HG02840 (cell line): ENCODE data around the gene POP4.
"Not testable (repeated sequence)": the region's sequence is repeated elsewhere in the genome, so short reads cannot be mapped to it uniquely, and the experiment has no call there.

Source experiments
- ATAC-seq: cut with Tn5 transposase; IDR thresholded peaks from one replicate; pipeline ENCODE4 v1.9.1; 2021; ENCODE audit warnings: mild to moderate bottlenecking, moderate library complexity, moderate number of reproducible peaks; ENCODE audit not compliant: unreplicated experiment, low FRiP score

The POP4 gene, protein sequence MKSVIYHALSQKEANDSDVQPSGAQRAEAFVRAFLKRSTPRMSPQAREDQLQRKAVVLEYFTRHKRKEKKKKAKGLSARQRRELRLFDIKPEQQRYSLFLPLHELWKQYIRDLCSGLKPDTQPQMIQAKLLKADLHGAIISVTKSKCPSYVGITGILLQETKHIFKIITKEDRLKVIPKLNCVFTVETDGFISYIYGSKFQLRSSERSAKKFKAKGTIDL

DNA sequence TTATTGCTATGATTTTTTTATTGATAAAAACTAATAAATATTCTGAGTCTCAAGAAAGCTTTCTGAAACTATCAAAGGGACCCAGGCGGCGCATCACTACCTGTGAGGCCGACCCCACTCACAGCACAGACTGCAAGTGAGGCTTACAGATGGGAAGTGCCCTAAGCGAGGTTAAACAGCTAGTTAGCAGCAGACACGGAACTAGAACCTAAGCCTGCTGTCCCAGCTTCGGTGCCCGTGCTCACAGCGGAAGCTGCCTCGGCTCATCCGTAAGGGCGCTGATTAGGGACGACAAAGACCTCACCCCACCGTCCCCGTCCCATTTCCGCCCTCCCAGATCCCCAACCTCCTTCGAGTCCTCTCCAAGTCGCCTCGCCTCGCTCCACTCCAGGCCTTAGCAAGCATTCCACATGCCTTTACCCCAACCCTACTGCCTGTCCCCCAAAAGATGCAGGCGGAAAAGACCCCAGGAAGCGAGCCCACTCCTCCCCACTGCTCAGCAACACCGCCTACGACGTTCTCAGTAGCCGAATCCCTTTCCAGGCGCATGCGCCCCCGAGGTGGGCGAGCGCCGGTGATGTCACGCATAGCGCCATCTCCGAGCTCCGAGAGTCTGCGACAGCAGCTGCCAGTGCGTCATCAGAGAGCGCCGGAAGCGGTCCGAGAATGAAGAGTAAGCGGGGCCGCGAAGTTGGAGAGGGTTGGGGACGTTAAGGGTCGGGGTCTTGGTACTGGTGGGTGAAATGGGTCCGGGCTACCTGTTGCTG is at the start of gene POP4:
Gene POP4, plus strand, starts transcription at position 631 of the 767 bp plus-strand sequence. Its CDS starts 36 bp downstream, at position 667.
- ATAC-seq, result peak; percentile 81

DNA sequence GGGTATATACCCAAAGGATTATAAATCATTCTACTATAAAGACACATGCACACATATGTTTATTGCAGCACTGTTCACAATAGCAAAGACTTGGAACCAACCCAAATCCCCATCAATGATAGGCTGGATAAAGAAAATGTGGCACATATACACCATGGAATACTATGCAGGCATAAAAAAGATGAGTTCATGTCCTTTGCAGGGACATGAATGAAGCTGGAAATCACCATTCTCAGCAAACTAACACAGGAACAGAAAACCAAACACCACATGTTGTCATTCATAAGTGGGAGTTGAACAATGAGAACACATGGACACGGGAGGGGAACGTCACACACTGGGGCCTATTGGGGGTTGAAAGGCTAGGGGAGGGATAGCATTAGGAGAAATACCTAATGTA is 47.0 kb upstream of the POP4 start:
- ATAC-seq, result not testable (repeated sequence)

DNA sequence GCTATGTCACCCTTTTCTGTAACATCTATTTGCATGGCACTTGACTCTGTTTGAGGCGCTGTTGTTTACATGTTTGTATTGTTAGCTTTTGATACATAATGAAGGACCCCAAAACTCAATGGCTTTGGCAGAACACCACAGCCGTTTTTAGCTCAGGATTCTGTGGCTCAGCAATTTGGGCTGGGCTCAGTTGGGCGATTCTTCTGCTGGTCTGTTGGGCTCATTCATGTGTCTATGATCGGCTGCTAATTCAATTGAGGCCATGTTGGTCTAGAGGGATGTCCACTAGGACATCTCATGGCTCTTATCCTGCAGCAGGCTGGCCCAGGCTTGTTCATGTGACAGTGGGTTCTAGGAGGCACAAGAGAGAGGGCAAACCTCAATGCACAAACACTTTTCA is 46.3 kb upstream of the POP4 start:
- ATAC-seq, result no peak

DNA sequence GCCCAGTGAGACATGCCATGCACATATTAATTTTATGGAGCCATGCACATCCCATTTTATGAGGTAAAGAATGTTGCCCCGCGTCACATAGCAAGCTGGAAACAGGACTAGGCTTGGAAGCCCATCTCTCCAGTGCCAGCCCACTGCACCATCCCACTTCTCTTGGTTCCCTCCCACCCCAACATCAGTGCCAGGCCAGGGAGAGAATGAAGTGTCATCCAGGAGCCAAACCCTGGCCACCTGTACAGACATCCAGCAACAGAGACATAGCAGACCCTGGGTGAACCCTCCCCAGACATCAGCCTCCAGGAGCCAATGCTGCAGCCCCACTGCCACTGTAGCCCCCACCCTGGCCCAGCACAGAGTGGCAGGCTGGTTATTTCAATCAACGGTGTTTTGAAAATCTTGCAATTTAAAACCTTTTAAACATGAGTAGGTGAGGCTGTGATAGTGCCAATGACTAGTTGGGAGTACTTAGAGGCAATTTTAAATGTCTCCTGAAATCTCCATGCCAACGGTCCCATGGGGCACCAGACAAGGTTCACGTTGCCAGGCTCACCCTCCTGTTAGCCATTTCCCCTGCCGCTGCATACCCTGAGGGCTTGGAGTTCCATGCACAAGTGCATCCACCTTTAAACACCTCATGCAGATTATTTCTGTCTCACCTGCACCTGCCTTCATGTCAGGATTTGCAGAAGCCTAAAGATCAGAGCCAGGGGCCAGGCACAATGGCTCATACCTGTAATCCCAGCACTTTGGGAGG is 45.6 kb upstream of the POP4 start:
- no peak for ATAC-seq

DNA sequence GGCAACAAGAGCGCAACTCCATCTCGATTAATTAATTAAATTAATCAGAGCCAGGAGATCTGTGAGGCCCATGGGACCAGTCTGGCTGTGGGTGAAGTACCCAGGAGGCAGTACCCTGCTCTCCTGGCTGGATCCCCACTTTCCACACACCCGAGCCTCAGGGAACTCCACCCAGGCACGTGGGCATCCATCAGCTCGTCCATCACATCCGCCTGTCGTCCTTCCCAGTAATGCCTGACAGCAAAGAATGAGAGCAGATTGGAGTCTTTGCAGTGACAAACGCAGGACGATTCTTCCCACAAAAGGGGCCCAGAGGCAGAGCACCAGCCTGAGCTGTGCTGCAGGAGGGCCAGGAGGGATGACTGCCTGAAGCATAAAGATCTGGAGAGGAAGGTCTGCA is 44.5 kb upstream of the POP4 start:
- ATAC-seq, result no peak

DNA sequence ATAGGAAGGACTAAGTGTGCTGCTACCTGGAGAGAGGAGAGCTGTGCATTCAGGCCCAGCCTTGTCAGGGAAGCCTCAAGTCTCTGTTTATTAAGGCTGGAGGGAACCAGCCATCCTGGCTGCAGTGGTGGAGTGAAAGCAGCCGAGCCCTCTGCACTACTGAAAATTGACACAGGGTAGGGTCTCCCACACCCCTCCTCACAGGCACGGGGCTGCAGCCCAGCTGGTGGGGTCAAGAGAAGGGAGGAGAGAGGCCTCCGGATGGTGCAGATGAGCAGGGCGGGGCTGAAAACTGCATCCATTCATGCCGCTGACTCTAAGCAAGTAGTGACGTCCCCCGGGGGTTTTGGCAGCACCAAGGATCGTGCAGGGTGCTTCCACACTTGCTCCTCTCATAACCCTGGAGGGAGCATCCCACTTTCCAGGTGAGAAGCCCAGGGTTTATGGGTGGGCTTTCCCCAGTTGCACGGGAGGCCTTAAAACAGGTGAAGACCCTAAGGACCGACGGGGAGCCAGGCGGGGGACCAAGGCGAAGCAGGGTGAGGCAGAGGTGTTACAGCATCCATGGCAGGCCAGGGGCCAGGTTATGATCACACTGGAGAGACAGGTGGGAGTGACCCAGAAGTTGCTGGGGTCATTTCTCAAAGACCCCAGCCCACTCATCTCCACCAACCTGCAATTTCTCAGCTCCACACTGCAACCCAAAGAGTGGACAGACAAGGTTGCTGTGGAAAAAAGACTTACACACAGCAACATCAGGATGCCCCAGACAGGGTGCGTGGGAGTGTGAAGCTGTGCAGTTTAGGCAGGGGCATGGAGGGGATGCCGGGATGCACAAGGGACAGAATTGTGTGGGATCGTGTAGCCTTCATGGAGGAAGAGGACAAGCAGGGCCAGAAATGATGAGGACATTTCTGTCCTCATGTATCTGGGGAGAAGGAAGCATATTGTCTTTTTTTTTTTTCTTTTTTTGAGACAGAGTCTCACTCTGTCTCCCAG is 43.5 kb upstream of the POP4 start:
- no peak for ATAC-seq

DNA sequence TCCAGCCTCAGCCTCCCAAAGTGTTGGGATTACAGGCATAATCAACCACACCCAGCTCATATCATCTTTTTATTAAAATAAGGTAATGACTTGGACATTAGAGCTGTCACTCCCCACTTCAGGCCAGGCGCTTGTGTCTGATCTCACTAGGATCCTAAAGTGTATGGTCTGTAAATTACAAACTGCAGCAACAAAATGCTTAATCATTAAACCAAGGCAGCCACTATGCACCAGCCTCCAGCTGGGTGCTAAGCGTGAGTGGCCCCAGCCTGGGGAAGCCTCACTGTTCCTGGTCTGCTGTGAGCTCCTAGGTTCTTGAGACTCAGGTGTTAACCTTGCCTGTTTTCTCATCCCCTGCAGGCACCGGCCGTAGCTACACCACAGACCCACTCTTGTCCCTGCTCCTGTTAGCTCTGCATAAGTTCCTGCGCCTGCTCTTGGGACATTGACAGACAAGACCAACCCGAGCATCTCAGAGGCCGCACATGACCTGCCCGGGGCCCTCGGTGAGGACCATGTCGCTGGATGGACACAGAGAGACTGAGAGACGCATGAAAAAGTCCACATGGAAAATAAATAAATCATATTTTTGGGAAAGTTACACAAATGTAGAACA is 42.5 kb upstream of the POP4 start:
- ATAC-seq, result no peak

DNA sequence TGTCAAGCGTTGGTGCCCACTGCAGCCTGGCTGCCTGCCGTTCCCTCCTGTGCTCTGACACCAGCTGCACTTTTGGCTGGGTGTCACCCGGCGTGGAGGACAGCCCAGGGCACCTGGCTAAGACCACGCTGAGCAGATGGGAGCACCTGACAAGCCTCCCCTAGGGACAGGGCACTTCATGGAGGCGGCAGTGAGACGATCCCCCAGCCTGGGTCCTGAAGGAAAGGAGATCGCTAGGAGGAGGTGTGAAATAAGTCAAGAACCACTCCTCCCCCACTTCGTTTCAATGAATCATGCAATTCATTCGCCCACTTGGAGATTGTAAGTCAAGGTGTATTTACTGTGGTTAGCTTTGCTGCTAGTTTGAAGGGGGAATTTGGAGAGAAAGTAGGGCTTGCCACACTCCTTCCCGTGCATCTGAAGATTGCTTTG is 41.5 kb upstream of the POP4 start:
- ATAC-seq, result no peak

DNA sequence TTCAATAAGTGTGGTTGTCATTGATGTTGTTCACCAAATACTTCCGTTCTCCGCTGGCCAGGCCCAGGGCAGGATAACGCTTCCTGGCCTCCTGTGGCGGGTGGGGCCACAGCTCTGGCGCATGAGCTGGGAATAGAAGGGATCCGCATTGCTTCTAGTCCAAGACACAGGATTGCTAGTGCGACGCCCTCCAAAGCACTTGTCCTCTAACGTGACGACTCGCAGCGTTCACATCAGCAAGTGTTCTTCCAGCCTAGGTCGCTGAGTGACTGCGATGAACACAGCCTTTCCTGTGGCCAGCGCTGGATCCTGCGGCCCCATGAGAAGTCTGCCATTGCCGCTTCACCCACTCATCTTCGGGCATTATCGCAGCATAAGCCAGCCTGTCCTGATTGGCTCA is 40.9 kb upstream of the POP4 start:
- no peak for ATAC-seq

DNA sequence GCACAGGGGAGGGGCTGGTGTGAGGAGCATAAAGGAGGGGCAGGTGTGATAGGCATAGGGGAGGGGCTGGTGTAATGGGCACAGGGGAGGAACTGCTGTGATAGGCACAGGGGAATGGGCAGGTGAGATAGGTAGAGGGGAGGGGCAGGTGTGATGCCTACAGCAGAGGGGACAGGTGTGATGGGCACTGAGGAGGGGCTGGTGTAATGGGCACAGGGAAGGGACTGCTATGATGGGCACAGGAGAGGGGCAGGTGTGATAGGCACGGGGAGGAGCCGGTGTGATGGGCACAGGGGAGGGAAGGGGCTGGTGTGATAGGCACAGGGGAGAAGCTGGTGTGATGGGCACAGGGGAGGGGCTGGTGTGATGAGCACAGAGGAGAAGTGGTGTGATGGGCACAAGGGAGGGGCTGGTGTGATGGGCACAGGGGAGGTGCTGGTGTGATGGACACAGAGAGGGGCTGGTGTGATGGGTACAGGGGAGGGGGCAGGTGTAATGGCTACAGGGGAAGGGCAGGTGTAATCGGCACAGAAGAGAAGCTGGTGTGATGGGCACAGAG is 39.5 kb upstream of the POP4 start:
- ATAC-seq, result no peak

DNA sequence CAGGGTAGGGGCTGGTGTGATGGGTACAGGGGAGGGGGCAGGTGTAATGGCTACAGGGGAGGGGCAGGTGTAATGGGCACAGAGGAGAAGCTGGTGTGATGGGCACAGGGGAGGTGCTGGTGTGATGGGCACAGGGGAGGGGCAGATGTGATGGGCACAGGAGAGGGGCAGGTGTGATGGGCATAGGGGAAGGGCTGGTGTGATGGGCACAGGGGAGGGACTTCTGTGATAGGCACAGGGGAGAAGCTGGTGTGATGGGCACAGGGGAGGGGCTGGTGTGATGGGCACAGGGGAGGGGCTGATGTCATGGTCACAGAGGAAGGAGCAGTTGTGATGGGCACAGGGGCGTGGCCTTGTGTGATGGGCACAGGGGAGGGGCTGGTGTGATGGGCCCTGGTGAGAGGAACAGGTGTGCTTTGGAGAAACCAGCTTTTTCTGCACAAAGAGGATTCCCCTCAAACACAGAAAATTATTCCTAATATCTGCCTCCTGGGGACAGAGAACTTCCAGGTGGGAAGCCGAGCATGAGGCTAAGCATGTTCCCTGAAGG is 38.6 kb upstream of the POP4 start:
- ATAC-seq, result no peak

DNA sequence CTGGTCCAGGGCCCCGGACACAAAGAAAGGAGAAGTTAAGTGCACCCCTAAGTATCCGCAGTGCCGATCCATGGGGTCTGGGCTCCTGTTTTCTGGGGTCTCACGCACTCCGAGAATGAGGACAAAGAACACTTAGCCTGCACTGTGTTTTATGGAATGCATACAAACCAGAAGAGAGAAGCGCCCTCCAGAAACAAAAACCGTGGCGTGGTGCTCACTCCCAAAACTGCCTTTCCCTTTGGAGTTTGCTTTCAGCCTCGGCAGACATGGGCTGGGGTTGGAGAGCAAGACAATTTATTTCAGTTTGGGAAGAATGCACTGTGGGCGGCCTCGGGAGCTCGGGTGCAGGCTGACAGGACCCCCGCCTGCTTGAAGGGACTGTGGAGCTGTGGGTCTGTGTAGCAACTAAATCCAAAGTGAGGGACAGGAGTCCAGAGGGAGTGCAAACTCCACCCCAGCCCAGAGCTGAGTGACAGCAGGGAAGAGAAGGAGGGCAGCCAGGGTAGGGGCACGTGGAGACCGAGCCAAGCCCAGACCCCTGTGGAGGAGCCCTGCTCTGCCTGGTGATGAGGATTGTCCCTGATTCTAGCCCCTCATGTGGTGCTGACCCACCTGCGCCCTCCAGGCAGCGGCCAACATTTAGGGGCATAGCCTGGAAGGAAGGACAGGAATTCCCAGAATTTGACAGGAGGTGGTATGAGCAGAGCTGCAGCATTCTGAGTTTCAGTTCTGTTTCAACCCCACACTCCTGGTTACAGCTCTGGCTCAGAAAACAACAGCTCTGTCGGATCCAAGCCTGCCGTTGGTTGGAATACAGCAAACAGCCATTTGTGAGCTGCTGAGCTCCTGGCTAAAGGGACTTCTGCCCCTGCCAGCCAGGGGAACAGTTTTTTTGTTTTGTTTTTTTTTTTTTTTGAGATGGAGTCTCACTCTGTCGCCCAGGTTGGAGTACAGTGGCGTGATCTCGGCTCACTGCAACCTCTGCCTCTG is 37.8 kb upstream of the POP4 start:
- ATAC-seq, result no peak

DNA sequence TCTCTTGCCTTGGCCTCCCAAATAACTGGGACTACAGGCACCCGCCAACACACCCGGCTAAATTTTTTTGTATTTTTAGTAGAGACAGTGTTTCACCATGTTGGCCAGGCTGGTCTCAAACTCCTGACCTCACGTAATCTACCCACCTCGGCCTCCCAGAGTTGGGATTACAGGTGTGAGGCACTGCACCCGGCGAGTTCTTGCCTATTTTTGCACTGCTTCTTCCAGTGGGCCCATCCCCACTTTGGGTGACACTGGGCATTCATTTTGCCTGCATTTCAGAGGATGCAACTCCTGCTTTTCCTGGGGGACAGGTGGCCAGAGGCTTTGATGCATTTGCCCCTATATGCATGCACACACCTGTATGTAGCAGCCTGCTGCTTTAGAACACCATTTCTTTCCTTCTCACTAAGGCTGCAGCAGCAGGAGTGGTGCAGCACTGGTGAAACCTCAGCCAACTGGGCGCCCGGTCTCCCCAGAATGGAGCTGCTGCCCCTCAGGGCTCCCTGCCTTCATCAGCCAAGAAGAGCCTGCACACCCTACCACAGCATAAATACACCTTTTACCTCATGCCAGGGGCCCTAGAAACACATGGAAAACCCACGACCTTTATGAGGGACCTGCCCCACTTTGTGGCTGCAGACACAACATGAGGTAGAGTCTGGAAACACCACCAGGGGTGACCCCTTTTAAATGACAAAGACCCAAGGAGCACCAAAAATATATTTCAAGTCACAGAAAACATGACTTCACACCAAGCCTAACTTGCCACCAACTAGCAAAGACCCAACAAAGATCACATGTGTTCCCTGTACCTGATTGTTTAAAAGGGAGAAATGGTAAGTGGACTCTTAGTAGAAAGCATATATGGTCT is 36.8 kb upstream of the POP4 start:
- no peak for ATAC-seq

DNA sequence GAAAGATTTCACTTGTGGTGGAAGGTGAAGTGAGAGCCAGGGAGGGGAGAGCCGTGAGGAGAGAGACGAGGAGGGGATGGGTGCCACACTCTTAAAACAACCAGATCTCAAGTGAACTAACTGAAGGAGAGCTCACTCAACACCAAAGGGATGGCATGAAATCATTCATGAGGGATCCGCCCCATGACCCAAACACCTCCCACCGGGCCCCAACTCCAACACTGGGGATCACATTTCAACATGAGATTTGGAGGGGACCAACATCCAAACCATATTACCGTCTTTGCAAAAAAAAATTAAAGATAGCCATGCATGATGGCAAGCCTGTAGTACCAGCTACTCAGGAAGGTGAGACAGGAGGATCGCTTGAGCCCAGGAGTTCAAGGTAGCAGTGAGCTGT is 34.9 kb upstream of the POP4 start:
- ATAC-seq, result no peak

DNA sequence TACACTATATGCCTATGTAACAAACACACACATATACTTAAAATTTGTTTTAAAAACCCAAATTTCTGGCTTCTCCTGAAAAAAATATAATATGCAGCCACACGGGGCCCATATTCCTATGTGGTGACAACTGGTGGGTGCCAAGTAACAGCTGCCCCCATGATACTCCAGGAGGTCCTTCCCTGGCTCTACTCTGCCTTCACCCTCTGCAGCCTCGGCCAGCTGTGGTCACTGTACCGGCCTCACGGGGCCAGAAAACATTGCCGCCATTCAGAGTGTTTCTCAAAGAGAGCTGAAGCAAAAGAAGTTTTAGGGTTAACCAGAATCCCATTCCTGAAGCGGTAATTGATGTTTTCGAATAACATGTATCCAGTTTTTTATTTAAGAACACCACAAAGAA is 32.6 kb upstream of the POP4 start:
- no peak for ATAC-seq

DNA sequence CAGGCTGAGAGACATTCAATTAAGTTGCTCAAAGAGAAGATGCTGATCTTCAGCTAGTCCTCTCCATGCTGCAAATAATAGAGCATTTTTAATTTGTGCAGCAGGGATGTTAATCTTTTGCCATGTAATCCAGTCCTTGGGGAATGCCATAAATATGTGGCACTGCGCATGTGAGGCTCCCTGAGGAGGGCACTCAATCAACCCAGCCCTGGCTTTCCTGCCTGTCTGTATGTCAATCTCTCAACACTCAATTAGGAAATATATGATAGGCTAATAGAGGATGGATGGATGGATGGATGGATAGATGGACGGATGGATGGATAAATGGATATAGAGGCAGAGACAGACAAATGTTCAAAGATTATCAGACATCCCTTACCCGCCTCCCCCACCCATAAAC is 31.6 kb upstream of the POP4 start:
- no peak for ATAC-seq

DNA sequence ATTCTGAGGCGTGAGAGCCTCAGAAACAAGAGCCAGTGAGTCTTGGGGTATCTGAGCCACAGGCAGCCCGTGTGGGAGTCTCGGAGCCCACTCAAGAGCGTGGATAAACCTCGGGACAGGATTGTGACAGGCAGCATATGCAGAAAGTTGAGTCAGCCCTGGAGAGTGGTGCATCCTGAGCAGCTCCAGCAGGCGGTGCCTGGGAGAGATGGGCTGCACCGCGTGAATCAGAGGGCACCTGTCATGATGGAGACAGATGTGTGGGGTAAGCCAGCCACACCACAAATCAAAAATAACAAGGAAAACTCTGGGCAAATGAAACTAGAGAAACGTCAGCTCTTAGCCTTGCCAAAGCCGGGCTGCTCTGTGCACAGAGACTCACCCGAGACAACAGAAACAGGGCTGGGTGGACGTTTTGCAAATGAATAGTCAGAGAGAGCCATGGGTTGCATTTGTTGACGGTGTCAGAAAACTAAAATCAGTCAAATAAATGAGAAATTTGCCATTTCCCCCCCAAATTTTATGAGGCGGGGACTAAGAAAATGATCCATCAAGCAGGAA is 30.0 kb upstream of the POP4 start:
- no peak for ATAC-seq
